Ammon's horn (tissue), 1 donor: ENCODE data around the gene PTPRN2.

Experiments
- DNase-seq: peaks from one replicate; pipeline ENCODE4 v3.0.0-alpha.2; 2016; ENCODE audit warnings: low spot score

Gene PTPRN2

DNA sequence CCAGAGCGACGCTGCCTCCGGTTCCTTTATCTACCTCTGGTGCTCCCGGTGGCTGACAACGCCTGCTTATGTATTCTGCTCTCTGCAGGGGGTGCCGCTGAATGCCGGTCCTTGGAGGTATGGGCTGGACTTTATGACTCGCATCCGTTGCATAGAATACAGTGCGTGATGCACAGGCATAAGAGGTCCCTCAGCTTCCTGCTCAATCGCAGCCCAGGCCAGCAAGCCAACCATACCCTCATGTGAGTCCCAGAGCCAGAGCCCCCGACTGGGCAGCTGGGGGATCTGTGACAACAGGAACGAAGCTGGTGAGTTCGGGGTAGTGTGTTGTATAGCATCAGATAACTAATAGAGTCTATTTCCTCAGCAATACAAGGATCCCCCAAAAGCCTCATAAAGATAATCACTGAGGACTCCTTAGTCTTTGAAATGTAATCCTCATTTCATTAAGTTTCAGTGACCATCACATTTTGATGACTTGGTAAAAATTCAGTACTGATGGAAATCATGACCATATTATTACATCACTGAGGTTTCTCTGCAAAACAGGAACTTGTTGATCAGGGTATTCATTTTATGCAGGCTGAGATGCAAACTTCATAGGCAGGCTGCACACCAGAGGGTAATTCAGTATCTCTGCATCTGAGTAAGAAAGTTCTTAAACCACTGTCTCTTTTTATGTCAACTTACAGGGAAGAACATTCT, 607.8 kb downstream of the PTPRN2 start:
- DNase-seq = no peak

DNA sequence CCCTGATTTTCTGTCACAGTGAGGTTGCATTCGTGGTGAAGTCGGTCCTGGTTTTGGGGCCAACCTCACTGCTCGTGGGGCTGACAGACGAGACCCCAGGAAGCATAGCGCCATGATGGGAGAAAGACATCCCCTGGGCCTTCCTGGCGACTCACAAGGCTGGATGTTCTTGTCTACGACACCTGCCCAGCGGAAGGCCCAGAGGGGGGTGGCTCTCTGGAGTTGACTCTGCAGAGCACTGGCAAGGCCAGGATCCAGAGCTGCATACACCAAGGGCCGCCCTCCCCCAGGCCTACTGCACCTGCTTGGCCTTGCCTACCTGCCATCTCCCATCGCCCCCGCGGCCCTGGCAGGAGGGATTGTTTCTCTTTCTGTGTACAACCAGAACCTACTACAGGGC, 608.9 kb downstream of the PTPRN2 start:
- no peak for DNase-seq

DNA sequence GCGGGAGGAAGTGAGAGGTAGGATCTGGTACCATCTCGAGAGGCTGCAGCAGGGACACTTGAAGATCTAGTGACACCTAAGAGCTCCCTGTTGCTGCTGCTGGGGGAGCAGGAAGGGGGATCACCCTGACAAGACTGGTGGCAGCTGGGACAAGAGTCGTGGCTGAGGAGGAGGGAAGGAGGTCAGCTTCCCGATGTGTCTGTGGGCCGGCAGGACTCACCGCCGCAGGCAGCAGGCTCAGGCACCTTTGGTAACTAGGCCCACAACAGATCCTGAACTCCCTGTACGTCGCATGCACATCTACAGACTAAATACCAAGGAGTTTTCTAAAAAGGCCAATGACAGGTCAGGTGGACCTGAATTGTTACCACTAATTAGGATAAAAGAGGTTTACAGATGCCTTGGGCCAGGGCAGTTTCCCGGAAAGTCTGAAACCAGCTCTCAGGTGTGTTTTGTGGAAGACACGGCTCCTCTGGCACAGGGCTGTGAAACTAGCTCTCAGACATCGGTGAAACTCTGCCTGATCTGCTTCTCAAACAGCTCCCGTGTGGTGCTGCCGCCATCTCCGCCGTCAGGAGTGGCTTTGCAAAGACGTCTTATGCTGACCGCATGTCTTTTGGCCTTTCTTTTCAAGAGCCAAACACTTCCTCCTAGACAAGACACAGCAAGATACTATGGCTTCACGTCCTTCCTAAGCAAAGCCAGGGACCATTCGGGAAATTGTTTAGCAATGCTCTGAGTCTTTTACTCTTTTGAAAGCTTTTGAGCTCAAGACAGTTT, 609.7 kb downstream of the PTPRN2 start:
- no peak for DNase-seq

DNA sequence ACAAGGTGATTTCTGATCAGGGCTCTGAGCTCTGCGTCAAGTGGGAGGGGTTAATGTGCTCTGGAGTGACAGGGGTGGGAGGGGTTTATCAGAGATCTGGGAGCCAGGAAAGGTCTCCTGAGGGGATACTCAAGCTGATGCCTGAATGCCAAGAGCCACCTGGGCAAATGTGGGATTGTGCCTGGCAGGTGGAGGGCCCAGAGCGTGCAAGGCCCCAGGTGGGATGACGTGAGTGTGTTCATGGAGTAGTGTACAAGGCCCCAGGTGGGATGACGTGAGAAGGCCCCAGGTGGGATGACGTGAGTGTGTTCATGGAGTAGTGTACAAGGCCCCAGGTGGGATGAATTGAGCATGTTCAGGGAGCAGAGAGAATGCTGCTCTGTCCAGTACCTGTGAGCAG, 610.3 kb downstream of the PTPRN2 start:
- DNase-seq = no peak

DNA sequence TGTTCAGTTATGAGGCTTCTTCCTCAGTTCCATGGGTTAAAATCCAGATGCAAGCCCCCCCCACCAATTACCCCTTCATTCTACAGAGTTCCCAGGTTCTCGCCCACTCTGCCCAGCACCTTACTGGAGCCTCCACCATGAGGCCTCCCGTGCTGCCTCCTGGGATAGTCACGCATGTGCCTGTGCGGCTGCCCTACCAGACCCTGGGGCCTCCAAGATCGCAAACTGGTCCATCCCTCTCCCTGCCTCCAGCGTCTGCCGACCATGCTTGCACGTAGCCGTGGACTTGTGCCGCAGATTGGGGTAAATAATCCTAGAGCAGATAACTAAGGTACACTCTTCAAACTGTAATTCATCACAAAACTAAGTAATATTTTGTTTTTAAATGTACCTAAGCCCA, 611.2 kb downstream of the PTPRN2 start:
- no peak for DNase-seq

DNA sequence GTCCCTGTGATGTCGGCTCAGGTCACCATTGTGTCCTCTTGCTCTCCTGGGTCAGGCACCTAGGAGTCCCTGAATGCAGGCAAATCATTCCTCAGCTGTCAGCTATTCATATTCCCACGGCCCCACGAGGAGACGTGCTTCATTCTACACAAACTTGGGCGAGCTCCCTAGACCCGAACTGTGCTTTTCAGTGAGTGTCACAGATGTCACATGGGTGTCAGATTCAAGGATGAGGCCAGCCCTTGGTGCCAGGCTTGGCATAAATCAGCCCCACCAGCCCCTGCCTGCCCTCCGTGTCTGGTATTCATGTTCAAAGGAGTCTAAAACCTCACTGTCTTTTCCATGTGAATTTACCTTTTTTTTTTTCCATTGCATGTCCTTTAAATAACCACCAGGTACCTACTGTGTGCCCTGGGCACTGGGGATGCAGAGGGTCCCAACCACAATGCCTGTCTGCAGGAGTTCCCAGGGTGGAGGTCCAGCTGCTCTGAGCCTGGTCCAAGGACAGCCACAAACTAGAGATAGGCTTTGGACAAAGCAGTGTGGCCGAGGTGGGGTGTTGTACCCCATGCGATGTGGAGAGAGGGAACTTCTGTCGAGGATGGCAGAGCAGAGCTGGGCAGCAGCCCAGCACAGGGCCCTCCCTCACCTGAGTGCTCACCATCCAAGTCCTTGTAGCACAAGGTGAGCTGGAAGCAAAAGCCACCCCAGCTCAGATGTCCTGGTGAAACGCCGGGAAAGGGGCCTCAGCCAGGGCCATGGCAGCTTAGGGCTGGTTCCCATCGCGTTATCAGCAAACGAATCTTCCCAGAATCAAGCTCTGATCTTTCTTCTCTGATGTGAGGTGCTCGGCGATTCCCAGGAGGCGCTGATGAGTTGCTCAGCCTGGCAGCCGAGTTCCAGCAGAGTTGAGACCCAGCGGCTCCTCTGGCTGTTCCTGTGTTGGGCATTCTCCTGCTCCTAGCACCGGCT, 611.9 kb downstream of the PTPRN2 start:
- no peak for DNase-seq

DNA sequence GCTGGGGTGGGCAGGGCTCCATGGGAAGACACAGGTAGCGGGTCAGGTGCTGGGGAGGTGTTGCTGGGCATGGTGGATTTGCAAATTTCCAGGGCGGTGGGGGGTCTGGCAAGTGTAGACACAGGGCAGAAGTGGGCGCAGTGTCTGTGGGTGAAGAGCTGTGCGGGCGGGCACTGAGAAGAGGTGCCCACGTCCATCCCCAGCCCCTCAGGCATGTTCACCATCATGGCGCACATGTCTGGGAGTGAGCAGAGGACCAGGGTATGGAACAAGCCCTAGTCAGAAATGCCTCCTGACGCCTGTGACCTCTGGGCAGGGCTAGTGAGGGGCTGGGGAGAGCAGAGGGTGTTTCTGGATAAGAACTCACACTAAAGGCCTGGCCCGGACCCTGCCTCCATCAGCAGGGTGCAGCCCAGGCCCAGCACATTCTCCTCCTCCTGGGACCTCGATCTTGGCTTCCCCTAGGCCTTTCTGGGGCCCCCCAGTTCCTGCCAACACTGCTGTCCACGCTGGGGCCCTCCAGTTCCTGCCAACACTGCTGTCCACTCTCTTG, 612.9 kb downstream of the PTPRN2 start:
- DNase-seq = no peak

DNA sequence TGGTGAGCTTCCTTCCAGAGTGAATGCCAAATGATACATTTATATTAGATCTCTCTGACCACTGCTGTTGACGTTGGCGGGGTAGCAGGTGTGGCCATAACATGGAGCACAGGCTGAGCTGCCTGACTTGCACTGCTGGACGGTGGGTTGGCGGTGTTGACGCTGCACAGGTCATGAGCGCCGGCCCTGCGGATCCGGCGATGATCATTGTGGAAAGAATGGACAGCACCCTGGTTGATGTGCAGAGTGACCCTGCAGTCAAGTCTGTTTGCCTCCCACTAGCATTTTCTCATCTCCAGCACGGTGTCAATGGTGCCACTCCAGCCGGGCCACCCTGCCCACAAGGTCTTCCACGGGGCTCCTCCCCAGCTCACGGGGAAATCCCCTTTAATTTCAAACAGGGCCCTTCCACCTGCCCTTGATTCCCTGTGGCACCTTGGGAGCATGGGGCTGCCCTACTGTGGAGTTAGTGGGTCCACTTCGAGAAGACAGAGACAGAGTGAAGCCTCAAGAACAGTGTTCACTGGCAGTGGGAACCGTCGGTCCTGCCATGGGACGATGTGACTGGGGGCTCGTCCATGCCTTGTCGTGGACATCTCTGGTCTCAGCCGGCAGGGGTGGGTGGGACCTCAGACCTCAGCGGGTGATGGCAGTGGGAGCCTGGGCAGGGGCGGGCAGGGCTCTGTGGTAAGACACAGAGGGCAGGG, 613.5 kb downstream of the PTPRN2 start:
- DNase-seq = no peak

DNA sequence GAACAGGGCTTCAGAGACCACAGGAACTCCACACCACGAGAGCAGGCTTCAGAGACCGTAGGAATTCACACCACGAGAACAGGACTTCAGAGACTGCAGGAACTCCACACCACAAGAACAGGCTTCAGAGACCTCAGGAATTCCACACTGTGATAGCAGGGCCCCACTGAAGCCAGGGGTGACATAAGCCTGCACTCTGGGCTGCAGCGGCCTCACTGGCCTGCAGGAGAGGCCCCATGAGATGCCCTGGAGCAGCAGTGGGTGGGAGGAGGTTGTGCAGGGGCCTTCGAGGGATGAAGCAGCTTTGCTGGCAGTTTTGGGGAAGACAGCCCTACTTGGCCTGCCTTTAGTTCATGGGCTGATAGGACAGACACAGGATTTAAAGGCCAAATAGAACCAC, 614.7 kb downstream of the PTPRN2 start:
- no peak for DNase-seq

DNA sequence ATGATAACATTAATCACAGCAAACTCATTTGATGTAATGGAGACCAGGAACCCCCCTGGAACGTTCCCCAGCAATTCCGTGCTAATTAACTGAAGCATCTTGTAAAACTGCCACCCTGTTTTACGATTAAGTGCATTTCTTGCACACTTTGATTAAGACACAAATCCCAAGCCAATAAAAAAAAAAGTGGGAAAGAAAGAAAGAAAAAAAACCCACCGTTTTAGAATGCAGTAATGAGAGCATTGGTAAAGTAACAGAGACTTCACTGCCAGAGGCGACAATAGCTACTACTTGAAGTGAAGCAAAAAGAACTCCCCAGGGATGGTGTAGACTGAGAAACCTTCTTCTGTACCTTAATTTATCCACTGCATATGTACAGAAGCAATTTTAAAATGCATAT, 616.1 kb downstream of the PTPRN2 start:
- DNase-seq = no peak

DNA sequence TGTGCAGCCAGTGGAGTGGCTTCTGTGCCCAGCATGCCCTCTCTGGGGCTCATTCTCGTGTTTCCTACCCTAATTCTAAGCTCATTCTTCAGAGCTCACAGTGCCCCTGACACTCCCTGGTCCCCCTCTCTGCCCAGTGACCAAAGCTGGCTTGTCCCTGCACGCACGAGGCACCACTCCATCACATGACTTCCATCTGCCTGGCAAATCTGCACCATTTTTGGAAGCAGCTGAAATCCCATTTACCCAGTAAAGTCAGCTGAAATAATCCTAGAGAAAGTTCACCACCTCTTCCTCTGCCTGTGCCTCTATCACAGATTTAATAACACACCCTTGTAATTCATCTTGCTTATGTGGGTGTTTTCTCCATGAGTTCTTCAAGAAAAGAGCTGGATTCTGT, 616.9 kb downstream of the PTPRN2 start:
- DNase-seq = no peak

DNA sequence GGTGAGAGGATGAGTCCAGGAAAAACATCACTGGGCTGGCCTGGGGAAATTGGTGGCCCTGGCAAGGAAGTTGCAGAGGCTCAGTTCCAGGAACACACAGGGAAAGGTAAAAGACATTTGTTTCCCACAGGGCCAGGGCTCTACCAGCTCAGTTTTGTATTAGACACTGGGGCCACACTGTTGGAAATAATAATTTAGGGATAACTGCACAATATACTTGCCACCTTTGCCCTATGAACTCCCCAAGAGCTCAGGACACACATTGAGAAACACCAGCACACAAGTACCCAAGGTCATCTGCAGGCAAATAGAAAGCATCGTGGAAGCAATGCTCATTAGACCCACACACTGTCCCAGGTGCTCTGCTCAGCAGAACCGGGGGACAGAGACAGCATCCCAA, 617.6 kb downstream of the PTPRN2 start:
- DNase-seq = no peak

DNA sequence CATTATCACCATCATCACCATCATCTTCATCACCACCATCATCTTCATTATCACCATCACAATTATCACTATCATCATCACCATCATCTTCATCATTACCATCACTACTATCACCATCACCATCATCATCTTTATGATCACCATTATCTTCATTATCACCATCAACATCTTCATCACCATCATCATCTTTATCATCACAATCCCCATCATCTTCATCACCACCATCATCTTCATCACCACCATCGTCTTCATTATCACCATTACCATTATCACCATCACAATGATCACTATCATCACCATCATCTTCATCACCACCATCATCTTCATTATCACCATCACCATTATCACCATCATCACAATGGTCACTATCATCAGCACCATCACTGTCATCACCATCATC, 621.1 kb downstream of the PTPRN2 start:
- DNase-seq = no peak

DNA sequence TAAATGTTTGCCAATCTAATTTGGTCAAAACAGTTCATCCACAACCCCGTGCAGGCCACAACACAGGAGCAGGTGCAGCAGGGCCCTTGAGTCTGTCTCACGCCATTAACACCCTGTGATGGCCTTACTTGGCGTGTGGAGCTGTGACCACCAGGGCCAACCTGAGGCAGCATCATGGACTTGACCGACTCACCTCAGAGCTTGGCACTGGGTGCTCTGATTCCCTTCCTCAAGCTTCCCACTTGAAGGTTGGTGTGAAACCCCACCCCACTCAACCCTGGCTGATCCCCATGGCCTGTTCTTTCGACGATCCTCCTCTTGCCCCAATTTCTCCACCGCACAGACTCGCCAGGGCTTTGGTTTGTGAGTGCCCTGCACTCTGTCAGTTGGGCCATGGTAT, 623.1 kb downstream of the PTPRN2 start:
- DNase-seq = no peak

DNA sequence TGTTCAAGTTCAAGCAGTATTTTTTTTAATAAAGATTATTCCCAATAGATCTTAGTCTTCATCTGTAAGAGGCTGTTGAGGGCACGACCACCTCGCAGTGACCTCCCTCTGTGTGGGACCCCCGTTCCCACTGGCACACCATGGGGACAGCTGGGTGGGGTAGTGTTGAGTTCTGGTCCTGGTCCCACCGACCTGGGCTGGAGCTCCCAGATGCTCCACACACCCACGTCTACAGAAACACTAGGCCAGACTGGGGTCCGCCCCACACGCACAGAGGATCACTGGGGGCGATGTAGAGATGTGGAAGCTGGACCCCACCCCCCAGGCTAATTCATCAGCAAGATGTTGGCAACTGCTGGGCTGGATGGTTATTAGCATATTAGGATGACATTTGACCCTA, 623.6 kb downstream of the PTPRN2 start:
- no peak for DNase-seq

DNA sequence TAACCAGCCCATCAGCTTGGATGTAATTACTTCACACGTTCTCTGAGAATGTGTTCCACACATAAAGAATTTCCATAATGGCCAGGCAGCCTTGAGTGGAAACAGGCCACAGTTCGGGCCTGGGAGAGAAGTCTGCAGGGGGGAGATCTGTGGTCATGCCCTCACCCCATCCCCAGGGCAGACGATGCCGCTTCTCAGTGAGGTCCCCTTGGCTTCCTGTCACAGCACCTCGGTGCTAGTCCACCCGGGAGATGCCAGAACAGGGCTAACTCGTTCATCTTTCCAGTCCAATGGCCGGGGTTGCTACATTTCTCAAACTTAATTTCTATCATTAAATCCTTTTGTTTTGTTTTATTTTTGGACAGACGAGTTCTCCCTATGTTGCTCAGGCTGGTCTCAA, 624.1 kb downstream of the PTPRN2 start:
- DNase-seq = no peak

DNA sequence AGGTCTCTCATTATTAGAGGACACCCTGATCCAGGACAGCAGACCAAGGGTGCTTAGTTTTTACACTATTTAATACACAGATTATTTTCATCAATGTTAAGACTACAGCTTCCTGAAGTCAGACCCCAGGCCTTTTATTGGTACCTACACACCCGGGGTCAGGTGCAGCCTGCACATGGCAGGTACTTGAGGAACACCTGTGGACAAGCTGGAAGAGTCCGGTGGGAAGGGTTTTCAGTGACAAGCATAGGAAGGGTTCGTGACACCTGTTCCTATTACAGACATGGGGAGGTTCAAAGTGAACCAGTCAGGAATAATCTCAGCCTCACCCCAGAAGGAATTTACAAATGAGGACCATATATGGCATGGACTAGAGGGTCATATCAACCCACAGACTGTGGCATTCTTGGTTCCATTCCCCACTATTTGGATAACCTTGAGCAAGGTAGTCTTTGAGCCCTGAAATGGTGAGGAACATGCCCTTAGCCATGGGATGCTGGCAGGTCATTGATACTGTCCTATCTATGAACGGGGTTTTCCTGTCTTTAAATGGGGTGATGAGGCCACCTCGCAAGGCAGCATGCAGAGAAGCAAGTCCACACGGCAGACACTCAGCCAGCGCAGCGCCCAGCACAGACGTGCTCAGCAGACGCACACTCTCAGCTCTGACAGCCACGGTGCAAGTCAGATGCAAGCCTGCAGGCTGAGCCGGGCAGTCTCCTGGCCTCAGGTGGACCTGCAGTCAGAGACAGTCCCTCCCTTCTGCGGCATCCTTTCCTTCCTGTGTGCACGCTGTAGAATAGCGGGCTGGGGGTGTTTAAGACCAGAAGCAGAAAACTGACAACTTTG, 624.9 kb downstream of the PTPRN2 start:
- DNase-seq = no peak

DNA sequence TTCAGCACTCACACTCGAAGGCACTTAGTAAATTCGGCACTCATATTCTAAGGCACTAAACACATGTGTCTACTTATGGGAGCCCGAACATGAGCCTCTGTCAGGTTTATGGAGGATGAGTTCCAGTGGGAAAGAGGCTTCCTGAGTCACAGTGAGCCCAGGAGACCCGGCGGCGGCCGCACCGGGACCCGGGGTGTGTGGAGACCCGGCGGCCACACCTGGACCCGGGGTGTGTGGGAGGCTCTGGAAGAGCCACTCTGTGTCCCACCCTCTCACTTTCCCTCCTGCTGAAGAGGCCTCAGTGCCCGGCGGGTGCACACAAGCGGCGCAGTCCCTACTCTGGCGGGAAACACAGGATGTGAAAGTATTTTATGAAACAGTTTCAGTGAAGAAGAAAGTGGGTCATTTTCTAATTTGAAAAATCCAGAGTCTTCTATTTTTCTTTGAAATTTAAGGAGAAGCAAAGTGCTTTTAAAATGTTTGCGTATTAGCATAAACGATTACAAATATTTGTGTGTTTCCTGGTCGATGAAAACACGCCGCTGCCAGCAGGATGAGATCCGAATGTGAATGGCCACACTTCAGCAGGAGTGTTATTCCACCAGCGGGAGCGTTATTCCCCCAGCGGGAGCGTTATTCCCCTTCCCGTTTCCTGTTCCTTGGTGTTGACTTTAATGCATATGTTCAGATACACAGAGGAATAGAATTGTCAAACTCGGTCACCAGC, 625.7 kb downstream of the PTPRN2 start:
- no peak for DNase-seq

DNA sequence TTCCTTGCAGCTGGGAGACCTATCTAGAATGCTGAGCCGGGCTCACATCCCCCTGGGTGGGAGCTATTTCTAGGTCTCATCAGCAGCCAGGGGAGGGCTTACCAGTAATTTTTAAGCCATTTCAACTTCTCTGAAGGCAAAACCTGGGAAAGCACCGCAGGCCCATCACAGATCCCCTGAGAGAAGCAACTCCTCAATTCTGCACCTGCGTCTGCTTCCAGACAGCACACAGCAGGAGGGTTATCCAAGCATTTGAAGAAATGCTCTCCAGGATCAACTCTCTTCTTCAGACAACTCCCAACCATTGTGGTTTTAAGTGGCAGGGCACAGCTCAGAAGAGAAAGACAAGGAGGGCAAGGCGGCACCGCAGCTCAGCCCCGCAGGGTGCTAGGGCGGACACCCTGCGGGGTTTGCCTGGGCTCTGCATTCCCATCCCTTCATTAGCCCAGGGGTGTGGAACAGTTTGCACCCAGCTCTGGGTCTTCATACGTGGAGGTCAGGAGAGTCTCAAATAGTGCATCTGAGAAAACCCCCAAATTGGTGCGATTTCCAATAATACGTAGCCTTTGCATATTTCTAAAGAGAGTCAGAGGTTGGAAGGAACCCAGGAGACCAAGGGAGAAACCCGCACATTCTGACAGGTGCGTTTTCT, 632.1 kb downstream of the PTPRN2 start:
- DNase-seq = no peak

DNA sequence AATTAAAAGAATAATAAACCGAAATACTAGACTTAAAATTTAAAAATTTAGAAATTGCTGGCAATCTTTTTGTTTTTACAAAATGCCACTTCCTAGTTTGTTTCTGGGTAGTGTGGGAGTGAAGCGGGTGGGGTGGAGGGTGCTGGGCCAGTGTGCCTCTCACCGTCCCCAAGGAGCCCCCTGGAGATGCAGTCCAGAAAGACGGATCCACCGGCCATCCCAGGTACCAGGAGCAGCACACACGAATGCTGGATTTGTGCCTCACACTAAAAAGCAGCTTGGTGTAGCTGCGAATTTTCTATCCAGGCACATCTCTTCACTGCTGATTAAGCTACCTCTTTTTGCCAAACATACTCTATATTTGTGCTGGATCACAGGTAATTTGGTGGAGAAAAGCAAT, 632.7 kb downstream of the PTPRN2 start:
- no peak for DNase-seq
